WTC11 (cell line): ENCODE data around the gene SYT15. TPM values are rescaled to one million over a fixed set of nuclear protein-coding genes. Genes with fewer than 3 reads are reported as not detected.
A peak's percentile ranks its signal among the peaks of the same experiment; 100 is the strongest.

Experiments
- ATAC-seq: fragments of 200-7000 bp; cut with Tn5 transposase; 2 replicates; pipeline ENCODE4 v1.10.0; 2021; ENCODE audit warnings: mild to moderate bottlenecking, moderate library complexity
- CTCF ChIA-PET: fragments of 300-600 bp; sonication (Branson Sonifier 250); formaldehyde crosslinking; loops from one replicate; lab custom pipeline; 2021; ENCODE audit warnings: antibody characterized with exemption; lab: Charles Lee
- POLR2A ChIA-PET: fragments of 350-600 bp; sonication (Branson Sonifier 250); formaldehyde crosslinking; loops from one replicate; lab custom pipeline; 2021; ENCODE audit warnings: antibody characterized with exemption; lab: Charles Lee
- DNase-seq: peaks from one replicate; pipeline ENCODE4 v3.0.0; 2021; ENCODE audit warnings: low spot score
- H3K27ac Mint-ChIP-seq: 2 replicates; pipeline ENCODE4 v1.8.0; 2021; ENCODE audit warnings: mixed read lengths
- H3K27me3 Mint-ChIP-seq: 2 replicates; pipeline ENCODE4 v1.8.0; 2021; ENCODE audit warnings: low read depth, mild to moderate bottlenecking, moderate library complexity, mixed read lengths
- H3K36me3 Mint-ChIP-seq: 2 replicates; pipeline ENCODE4 v1.8.0; 2021; ENCODE audit warnings: mixed read lengths
- H3K4me1 Mint-ChIP-seq: 2 replicates; pipeline ENCODE4 v1.8.0; 2022; ENCODE audit warnings: mixed read lengths
- H3K4me3 Mint-ChIP-seq: 2 replicates; pipeline ENCODE4 v1.8.0; 2021; ENCODE audit warnings: mild to moderate bottlenecking, moderate library complexity, mixed read lengths
- H3K9me3 Mint-ChIP-seq: 2 replicates; pipeline ENCODE4 v1.8.0; 2021; ENCODE audit warnings: mixed read lengths
- AR ChIP-seq: fragments of 250-450 bp; sonication (Bioruptor Pico); IDR thresholded peaks from 2 replicates; pipeline ENCODE4 v1.9.0; 2021; ENCODE audit warnings: mild to moderate bottlenecking
- ATF3 ChIP-seq: sonication (generic); formaldehyde crosslinking; conservative IDR thresholded peaks from 2 replicates; pipeline ENCODE4 v1.8.1; 2022; ENCODE audit warnings: mild to moderate bottlenecking, missing genetic modification reagents
- E2F1 ChIP-seq: sonication (generic); formaldehyde crosslinking; IDR thresholded peaks from 2 replicates; pipeline ENCODE4 v1.8.0; 2022; ENCODE audit warnings: mild to moderate bottlenecking, missing genetic modification reagents
- ERG ChIP-seq: fragments of 250-450 bp; sonication (Bioruptor Pico); IDR thresholded peaks from 2 replicates; pipeline ENCODE4 v1.8.0; 2021; ENCODE audit warnings: mild to moderate bottlenecking
- FOXJ3 ChIP-seq: sonication (generic); formaldehyde crosslinking; IDR thresholded peaks from 2 replicates; pipeline ENCODE4 v1.9.0; 2021; ENCODE audit warnings: missing genetic modification reagents, mild to moderate bottlenecking, borderline replicate concordance
- GRHL2 ChIP-seq: fragments of 250-450 bp; sonication (Bioruptor Pico); IDR thresholded peaks from 2 replicates; pipeline ENCODE4 v1.8.0; 2022; ENCODE audit warnings: mild to moderate bottlenecking, moderate library complexity; ENCODE audit not compliant: insufficient replicate concordance, severe bottlenecking
- IRF1 ChIP-seq: sonication (generic); formaldehyde crosslinking; IDR thresholded peaks from 2 replicates; pipeline ENCODE4 v1.8.0; 2023; ENCODE audit warnings: missing genetic modification reagents
- MYBL2 ChIP-seq: sonication (generic); formaldehyde crosslinking; IDR thresholded peaks from 2 replicates; pipeline ENCODE4 v1.8.1; 2023; ENCODE audit warnings: mild to moderate bottlenecking, moderate library complexity, missing genetic modification reagents
- PRRX2 ChIP-seq: fragments of 250-450 bp; sonication (Bioruptor Pico); IDR thresholded peaks from 2 replicates; pipeline ENCODE4 v1.8.0; 2021; ENCODE audit warnings: mild to moderate bottlenecking
- SMAD4 ChIP-seq: sonication (generic); formaldehyde crosslinking; IDR thresholded peaks from 2 replicates; pipeline ENCODE4 v1.8.0; 2022; ENCODE audit warnings: mild to moderate bottlenecking, missing genetic modification reagents
- USF1 ChIP-seq: sonication (generic); formaldehyde crosslinking; IDR thresholded peaks from 2 replicates; pipeline ENCODE4 v1.8.0; 2022; ENCODE audit warnings: mild to moderate bottlenecking, missing genetic modification reagents
- ZBTB21 ChIP-seq: sonication (generic); formaldehyde crosslinking; IDR thresholded peaks from 2 replicates; pipeline ENCODE4 v1.8.1; 2023; ENCODE audit warnings: mild to moderate bottlenecking, missing genetic modification reagents, borderline replicate concordance
- ZNF317 ChIP-seq: sonication (generic); formaldehyde crosslinking; IDR thresholded peaks from 2 replicates; pipeline ENCODE4 v1.8.1; 2023; ENCODE audit warnings: low read depth, mild to moderate bottlenecking, moderate library complexity, missing genetic modification reagents, borderline replicate concordance
- total RNA-seq: library from RNA; stranded (reverse); gene quantifications from 3 replicates; pipeline ENCODE4 v1.2.3, GENCODE V29; 2021

SYT15 gene
- total RNA-seq, 1 experiment from 2014 or later: 1.5 TPM

GRCh38 chr10:46547541-46548497 is 31.1 kb upstream of the SYT15 start (continued):
- TF ChIP-seq IRF1 (CRISPR knock-in tag) (no peak), ZBTB21 (CRISPR knock-in tag) (no peak), ATF3 (CRISPR knock-in tag) (no peak), SMAD4 (no peak), USF1 (CRISPR knock-in tag) (no peak)

GRCh38 chr10:46548498-46549090 is 30.3 kb upstream of the SYT15 start:
- no peaks in the 10 kb centered on the region for H3K4me1 Mint-ChIP-seq
- H3K4me3 Mint-ChIP-seq: no peak overlapping the region
- no peaks in the 10 kb centered on the region for H3K27me3 Mint-ChIP-seq
- TF ChIP-seq ATF3 (CRISPR knock-in tag): 0 out of 2 replicates have a peak, but pooled peaks have one; percentile 24
- no peak for TF ChIP-seq AR (CRISPR knock-in tag)
- no peak for TF ChIP-seq E2F1 (CRISPR knock-in tag)
- H3K9me3 Mint-ChIP-seq: no peaks in the 10 kb centered on the region
- CTCF ChIA-PET: interaction anchor here (1.4 kb wide), 1 partner anchor 9 kb away, joined by 4 read pairs; the partner anchor contains the start of gene GPRIN2
- peak; percentile 9 for DNase-seq
- no peak for ATAC-seq
- H3K27ac Mint-ChIP-seq: no peak overlapping the region
- H3K36me3 Mint-ChIP-seq: no peaks in the 10 kb centered on the region
- POLR2A ChIA-PET: no interaction called here

- DNase-seq: peak; percentile 17
- TF ChIP-seq PRRX2 (no peak), GRHL2 (CRISPR knock-in tag) (no peak), MYBL2 (CRISPR knock-in tag) (no peak), ERG (no peak), FOXJ3 (CRISPR knock-in tag) (no peak), ZNF317 (CRISPR knock-in tag) (no peak)
Measured at GRCh38 chr10:46549171-46550075, 29.5 kb upstream of the SYT15 start.

More at GRCh38 chr10:46549171-46550075, 29.5 kb upstream of the SYT15 start:
- H3K27ac Mint-ChIP-seq: no peak overlapping the region
- H3K4me3 Mint-ChIP-seq: no peak overlapping the region
- CTCF ChIA-PET: interaction anchor here (1.4 kb wide), 1 partner anchor 8 kb away, joined by 4 read pairs; the partner anchor contains the start of gene GPRIN2
- POLR2A ChIA-PET: no interaction called here
- H3K4me1 Mint-ChIP-seq: no peaks in the 10 kb centered on the region
- no peak for ATAC-seq
- H3K9me3 Mint-ChIP-seq: no peaks in the 10 kb centered on the region
- no peaks in the 10 kb centered on the region for H3K36me3 Mint-ChIP-seq
- H3K27me3 Mint-ChIP-seq: no peaks in the 10 kb centered on the region
